Measurements from ENCODE around the gene HSPBP1.

The HSPBP1 gene

DNA sequence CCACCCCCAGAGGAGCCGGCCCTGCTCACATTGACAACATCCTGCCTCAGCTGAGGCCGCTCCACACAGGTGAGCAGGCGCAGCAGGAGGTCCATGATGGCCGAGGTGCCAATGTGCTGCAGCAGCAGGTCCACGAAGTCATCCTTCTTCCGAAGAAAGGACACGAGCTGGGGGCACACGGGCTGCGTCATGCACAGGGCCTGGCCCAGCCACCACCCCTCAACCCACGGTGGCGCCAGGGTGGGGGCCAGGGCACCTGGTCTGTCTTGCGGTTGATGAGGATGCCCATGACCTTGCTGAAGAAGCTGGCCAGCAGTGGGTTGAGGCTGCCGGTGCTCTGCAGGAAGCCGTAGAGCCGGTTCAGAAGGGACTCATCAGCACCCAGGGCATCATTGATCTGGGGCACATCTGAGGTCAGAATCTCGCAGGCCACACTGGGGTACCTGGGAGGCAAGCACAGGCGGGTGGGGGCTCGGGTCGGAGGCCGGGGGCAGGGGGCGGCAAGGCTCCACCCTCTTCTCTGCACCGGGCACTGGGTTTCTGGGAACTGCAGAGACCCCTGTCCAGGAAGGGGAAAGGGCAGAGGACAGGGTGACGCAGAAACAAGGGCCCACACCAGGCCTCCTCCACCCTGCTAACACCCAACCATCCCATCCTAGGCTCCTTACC, 34.5 kb downstream of the HSPBP1 start:
- in situ Hi-C loops (cut with HindIII; ENCODE audit: low sequenced_read_pairs), result no loop called here
- no peak for DNase-seq (ENCODE audit: low read depth, low spot score)

GRCh38 chr19:55244004-55244680, 35.8 kb downstream of the HSPBP1 start:
- TF ChIP-seq, protein P1, sequence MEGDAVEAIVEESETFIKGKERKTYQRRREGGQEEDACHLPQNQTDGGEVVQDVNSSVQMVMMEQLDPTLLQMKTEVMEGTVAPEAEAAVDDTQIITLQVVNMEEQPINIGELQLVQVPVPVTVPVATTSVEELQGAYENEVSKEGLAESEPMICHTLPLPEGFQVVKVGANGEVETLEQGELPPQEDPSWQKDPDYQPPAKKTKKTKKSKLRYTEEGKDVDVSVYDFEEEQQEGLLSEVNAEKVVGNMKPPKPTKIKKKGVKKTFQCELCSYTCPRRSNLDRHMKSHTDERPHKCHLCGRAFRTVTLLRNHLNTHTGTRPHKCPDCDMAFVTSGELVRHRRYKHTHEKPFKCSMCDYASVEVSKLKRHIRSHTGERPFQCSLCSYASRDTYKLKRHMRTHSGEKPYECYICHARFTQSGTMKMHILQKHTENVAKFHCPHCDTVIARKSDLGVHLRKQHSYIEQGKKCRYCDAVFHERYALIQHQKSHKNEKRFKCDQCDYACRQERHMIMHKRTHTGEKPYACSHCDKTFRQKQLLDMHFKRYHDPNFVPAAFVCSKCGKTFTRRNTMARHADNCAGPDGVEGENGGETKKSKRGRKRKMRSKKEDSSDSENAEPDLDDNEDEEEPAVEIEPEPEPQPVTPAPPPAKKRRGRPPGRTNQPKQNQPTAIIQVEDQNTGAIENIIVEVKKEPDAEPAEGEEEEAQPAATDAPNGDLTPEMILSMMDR (IDR thresholded peaks at IDR 0.05; ENCODE audit: low read depth, low read length), result no peak
- H3K4me3 ChIP-seq (ENCODE audit: low read depth, low read length), result no peak overlapping the region
- DNase-seq (ENCODE audit: low read depth, low spot score), result no peak
- in situ Hi-C loops (cut with HindIII; ENCODE audit: low sequenced_read_pairs), result no loop called here

More for the DNA sequence above, 34.5 kb downstream of the HSPBP1 start:
- no peak overlapping the region for H3K4me3 ChIP-seq (ENCODE audit: low read depth, low read length)
- TF ChIP-seq, protein P1 (IDR thresholded peaks at IDR 0.05; ENCODE audit: low read depth, low read length), result no peak

DNA sequence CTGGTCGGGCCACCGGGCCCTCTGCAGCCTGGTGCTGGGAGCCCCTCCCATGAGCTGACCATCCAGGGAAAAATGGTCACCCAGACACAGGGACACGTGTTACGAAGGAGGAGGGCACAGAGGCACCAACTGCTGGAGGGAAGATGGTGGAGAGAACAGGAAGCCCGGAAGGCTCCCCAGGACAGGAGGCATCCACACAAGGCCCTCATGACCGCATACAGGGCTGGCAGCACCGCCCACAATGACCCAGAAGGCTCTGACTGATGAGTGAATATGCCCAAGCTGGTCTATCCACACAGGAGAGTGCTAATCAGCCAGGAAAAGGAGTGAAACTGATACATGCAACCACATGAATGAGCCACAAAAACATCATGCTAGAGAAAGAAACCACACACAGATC, 37.4 kb downstream of the HSPBP1 start:
- TF ChIP-seq, protein P1 (IDR thresholded peaks at IDR 0.05; ENCODE audit: low read depth, low read length), result no peak
- in situ Hi-C loops (cut with HindIII; ENCODE audit: low sequenced_read_pairs), result no loop called here
- DNase-seq (ENCODE audit: low read depth, low spot score), result no peak
- H3K4me3 ChIP-seq (ENCODE audit: low read depth, low read length), result no peak overlapping the region

- TF ChIP-seq, protein P1 (IDR thresholded peaks at IDR 0.05; ENCODE audit: low read depth, low read length), result no peak
- no peak overlapping the region for H3K4me3 ChIP-seq (ENCODE audit: low read depth, low read length)
- in situ Hi-C loops (cut with HindIII; ENCODE audit: low sequenced_read_pairs), result no loop called here
- no peak for DNase-seq (ENCODE audit: low read depth, low spot score)
Observed at GRCh38 chr19:55241935-55242464, 37.9 kb downstream of the HSPBP1 start.

GRCh38 chr19:55241143-55241934, 38.6 kb downstream of the HSPBP1 start:
- no peak overlapping the region for H3K4me3 ChIP-seq (ENCODE audit: low read depth, low read length)
- in situ Hi-C loops (cut with HindIII; ENCODE audit: low sequenced_read_pairs), result no loop called here
- DNase-seq (ENCODE audit: low read depth, low spot score), result no peak
- TF ChIP-seq, protein P1 (IDR thresholded peaks at IDR 0.05; ENCODE audit: low read depth, low read length), result no peak

DNA sequence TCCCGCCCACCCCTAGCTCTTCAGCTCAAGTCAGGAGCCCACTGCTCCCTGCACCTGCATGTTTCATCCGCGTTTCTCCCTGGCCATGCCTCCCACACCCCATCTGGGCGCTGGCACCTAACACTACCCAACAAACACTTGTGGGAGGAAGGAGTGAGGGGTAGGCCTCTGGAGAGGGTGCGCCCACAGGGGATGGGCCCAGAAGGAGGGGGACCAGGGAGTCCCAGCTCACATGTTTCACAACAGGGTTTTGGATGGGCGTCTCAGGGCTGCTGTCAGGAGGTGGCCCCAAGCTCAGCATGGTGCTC, 39.2 kb downstream of the HSPBP1 start:
- in situ Hi-C loops (cut with HindIII; ENCODE audit: low sequenced_read_pairs), result no loop called here

More for the DNA sequence above, 39.2 kb downstream of the HSPBP1 start:
- H3K4me3 ChIP-seq (ENCODE audit: low read depth, low read length), result no peak overlapping the region
- no peak for DNase-seq (ENCODE audit: low read depth, low spot score)
- TF ChIP-seq, protein P1 (IDR thresholded peaks at IDR 0.05; ENCODE audit: low read depth, low read length), result no peak
